Right atrium auricular region (tissue), 2 donors: ENCODE data around the gene CPLX1. TPM values are rescaled to one million over a fixed set of nuclear protein-coding genes. Genes with fewer than 3 reads are reported as not detected.

Experiments
- DNase-seq: peaks from one replicate; pipeline ENCODE4 v3.0.0-alpha.2; 2019; ENCODE audit warnings: low spot score
- H3K27ac ChIP-seq, 2 donors: fragments of 200-600 bp; sonication (generic); 1 replicate in 1 of 2; 2 replicates in 1 of 2; pipeline ENCODE4 v1.5.1; 2016 to 2019
- H3K27me3 ChIP-seq, 2 donors: fragments of 200-600 bp; sonication (generic); one replicate each; pipeline versions ENCODE4 v1.5.1 to v1.6.0; 2017 to 2019
- H3K36me3 ChIP-seq: fragments of 200-600 bp; sonication (generic); one replicate; pipeline ENCODE4 v1.5.1; 2016
- H3K4me1 ChIP-seq, 2 donors: fragments of 200-600 bp; sonication (generic); one replicate each; pipeline versions ENCODE4 v1.5.1 to v1.6.0; 2017 to 2019
- H3K4me3 ChIP-seq, 2 donors: fragments of 200-600 bp; sonication (generic); 1 replicate in 1 of 2; 2 replicates in 1 of 2; pipeline ENCODE4 v1.5.1; 2017 to 2019; ENCODE audit warnings: mild to moderate bottlenecking in 1 of 2, moderate library complexity in 1 of 2
- H3K9me3 ChIP-seq, 2 donors: fragments of 200-600 bp; sonication (generic); one replicate each; pipeline ENCODE4 v1.5.1; 2019
- total RNA-seq, 2 donors: library from RNA; depleted of rRNA; stranded (reverse); fragments of >200 nt; gene quantifications; one replicate each; pipeline ENCODE4 v1.1.0, GENCODE V29; 2016
- TF ChIP-seq, protein P1 (sequence below), 2 donors: fragments of 200-600 bp; sonication (generic); IDR thresholded peaks; one replicate each; pipeline ENCODE4 v1.5.1; 2019; ENCODE audit warnings: antibody characterized with exemption in 2 of 2

The CPLX1 gene
- total RNA-seq, 2 donors from 2014 or later: 0.98 to 2.3 TPM

DNA sequence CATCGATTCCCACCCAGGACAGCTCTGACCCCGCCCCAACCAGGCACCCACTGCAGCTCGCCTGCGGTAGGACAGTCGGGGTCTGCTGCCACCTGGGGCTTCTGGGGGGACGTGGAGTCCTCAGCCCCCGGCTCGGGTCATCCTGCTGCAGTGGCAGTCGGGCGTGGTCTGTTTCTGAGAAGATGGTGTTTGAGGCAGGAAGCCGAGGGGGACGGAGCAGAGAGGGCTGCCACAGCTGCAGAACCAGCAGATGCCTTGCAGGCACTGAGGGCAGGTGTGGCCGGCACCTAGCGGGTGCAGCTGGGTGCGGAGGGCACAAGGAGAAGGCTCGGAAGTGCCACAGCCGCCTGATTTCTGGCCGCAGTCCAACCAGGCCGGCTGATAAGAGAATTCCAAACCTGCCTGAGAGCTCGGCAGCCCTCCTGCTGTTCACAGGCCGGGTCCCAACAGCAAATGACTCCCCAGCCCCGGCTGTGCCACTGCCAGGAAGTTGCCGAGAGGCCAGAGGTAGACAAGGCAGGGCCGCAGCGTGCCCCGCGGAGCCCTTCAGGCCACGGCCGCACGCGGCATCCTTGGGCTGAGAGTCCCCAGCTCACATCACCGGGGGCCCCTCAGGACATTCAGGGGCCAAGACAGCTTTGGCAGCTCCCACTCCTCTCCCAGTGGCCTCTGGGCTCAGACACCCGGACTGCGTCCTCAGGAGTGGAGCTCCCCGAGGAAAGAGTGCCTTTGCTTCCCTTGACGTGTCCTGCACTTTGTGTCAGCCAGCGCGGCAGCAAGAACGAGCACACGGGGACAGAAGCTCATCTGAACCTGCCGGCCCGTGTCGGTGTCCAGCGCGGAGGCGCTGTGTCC is 9.4 kb upstream of the CPLX1 start:
- no peak for DNase-seq
- Histone ChIP-seq H3K36me3 (no peaks in the 10 kb centered on the region), H3K9me3 (peaks cover 5 to 18% of the 10 kb centered on the region in 2 donors), H3K27me3 (no peaks in the 10 kb centered on the region), H3K27ac (no peak overlapping the region), H3K4me3 (no peak overlapping the region), H3K4me1 (peaks cover 0 to 10% of the 10 kb centered on the region in 2 donors)
- TF ChIP-seq, protein P1, sequence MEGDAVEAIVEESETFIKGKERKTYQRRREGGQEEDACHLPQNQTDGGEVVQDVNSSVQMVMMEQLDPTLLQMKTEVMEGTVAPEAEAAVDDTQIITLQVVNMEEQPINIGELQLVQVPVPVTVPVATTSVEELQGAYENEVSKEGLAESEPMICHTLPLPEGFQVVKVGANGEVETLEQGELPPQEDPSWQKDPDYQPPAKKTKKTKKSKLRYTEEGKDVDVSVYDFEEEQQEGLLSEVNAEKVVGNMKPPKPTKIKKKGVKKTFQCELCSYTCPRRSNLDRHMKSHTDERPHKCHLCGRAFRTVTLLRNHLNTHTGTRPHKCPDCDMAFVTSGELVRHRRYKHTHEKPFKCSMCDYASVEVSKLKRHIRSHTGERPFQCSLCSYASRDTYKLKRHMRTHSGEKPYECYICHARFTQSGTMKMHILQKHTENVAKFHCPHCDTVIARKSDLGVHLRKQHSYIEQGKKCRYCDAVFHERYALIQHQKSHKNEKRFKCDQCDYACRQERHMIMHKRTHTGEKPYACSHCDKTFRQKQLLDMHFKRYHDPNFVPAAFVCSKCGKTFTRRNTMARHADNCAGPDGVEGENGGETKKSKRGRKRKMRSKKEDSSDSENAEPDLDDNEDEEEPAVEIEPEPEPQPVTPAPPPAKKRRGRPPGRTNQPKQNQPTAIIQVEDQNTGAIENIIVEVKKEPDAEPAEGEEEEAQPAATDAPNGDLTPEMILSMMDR (IDR thresholded peaks at IDR 0.05): no peak

DNA sequence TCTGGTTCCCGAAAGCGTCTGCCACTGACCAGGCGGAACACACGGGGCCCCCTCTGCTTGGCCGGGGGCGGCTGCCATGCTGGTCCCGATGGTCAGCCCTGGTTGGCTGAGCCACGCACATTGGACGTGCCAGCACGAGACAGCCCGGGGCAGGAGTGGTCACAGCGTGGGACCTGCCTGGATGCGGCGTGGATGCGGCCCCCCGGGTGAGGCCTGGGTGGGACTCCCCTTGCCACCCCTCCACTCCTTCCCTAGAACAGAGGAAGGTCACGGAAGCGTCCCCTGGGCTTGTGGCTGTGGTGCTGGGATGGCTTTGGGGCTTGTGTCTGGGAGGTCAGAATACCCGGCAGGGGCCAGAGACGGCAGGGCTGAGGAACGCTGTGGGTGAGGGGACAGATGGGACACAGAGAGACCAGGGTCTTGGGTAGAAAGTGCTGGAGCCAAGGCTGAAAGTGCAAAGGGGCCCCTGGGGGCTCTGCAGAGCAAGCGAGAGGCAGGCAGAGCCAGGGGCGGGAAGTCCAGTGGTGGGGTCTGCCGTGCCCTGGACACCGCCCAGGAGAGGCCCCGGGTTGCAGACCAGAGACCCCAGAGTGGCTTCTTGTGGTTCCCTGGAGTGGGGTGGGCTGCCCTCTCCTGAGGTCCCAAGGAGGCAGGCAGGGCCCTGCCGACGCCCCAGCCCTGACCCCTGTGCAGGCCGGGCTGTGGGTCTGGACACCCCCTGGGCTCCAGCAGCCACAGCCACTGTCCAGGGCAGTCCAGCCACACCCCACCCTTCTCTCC is 8.6 kb upstream of the CPLX1 start:
- Histone ChIP-seq H3K4me3 (no peak overlapping the region), H3K36me3 (no peaks in the 10 kb centered on the region), H3K27ac (no peak overlapping the region), H3K4me1 (peaks cover 0 to 10% of the 10 kb centered on the region in 2 donors), H3K27me3 (no peaks in the 10 kb centered on the region), H3K9me3 (peaks cover 5 to 18% of the 10 kb centered on the region in 2 donors)
- no peak for DNase-seq
- TF ChIP-seq, protein P1 (IDR thresholded peaks at IDR 0.05): no peak

DNA sequence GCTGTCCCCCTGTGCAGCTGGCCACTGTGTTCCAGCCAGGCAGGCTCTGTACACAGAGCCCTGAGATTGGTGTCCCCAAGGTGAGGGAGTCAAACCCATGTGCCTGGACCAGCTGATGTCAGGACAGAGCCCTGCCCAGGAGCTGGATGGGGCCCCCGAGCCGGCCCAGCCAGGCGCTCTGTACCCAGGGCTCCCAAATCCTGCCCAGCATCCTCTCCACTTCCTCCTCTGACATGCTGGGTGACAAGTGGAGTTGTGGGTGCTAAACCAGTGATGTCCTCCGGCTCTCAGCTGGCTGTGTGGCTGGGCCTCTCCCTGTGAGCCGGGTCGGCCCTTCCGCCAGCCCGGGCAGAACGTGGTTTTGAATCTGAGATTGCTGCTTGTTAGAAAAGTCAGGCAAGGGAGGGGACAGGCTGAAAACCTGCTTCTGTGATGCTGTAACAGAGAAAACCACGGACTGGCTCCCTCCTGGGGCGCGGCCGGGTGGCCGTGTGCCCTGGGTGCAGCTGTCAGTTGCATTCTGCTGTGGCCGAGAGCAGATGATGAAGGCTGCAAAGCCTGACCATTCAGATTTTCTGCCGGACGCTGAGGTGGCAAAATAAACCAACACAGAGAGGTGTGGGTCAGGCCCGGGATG is 7.9 kb upstream of the CPLX1 start:
- Histone ChIP-seq H3K4me1 (peaks cover 0 to 10% of the 10 kb centered on the region in 2 donors), H3K9me3 (peaks cover 5 to 17% of the 10 kb centered on the region in 2 donors), H3K36me3 (no peaks in the 10 kb centered on the region), H3K27ac (no peak overlapping the region), H3K27me3 (no peaks in the 10 kb centered on the region), H3K4me3 (no peak overlapping the region)
- no peak for DNase-seq
- TF ChIP-seq, protein P1 (IDR thresholded peaks at IDR 0.05): no peak

DNA sequence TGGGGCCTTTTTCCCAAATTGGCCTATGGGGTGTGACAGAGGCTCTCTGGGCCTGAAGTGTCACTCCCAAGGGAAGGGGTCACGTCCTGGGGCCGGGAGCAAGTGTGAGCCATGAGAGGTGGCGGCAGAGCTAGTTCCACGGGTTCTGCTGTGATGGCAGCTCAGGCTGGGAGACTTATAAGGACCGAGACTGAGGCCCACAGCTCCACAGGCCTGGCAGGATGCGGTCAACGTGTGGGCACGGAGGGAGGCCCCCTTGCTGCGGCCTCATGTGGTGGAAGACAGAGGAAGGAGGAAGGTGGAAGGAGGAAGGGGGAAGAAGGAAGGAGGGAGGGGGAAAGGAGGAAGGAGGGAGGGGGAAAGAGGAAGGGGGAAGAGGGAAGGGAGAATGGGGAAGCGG is 7.2 kb upstream of the CPLX1 start:
- H3K27me3 ChIP-seq: no peaks in the 10 kb centered on the region
- TF ChIP-seq, protein P1 (IDR thresholded peaks at IDR 0.05): no peak

DNA sequence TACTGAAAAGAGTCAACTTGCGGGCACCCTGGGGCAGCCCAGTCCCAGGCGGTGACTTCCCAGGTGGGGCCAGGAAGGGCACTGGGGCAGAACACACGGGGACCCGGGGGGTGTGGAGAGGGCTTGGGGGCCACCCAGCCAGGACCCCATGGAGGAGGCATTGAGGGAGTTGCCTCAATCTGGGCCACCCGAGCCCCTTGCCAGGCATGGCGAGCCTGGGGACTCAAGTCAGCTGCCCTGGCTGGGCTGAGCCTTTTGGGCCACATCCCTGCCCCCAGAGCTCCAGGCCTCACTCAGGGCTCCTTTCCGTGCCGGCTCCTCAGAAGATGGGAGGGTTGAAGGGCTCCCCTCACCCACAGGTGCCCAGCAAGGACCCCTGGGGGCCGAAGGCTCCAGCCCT is 6.6 kb upstream of the CPLX1 start:
- Histone ChIP-seq H3K36me3 (no peaks in the 10 kb centered on the region), H3K9me3 (peaks cover 0 to 4% of the 10 kb centered on the region in 2 donors), H3K27me3 (no peaks in the 10 kb centered on the region), H3K4me3 (no peak overlapping the region), H3K27ac (no peak overlapping the region), H3K4me1 (peaks cover 0 to 10% of the 10 kb centered on the region in 2 donors)
- no peak for DNase-seq
- TF ChIP-seq, protein P1 (IDR thresholded peaks at IDR 0.05): no peak

More for the DNA sequence above, 7.2 kb upstream of the CPLX1 start:
- Histone ChIP-seq H3K27ac (no peak overlapping the region), H3K4me1 (peaks cover 0 to 10% of the 10 kb centered on the region in 2 donors), H3K9me3 (peaks cover 3 to 10% of the 10 kb centered on the region in 2 donors), H3K4me3 (no peak overlapping the region), H3K36me3 (no peaks in the 10 kb centered on the region)
- DNase-seq: no peak
